GM12892 (cell line): ENCODE results near the gene KCNIP1.

Experiments
- POLR2A ChIP-seq: IDR thresholded peaks from 2 replicates; pipeline ENCODE4 v1.6.1; 2011; ENCODE audit warnings: low read depth, low read length, control low read depth
- POLR2AphosphoS5 ChIP-seq: IDR thresholded peaks from 2 replicates; pipeline ENCODE4 v1.6.1; 2011; ENCODE audit warnings: low read depth, low read length, control low read depth
- TAF1 ChIP-seq: IDR thresholded peaks from 2 replicates; pipeline ENCODE4 v1.6.1; 2011; ENCODE audit warnings: low read depth, mild to moderate bottlenecking, control low read depth, low read length, borderline replicate concordance

DNA sequence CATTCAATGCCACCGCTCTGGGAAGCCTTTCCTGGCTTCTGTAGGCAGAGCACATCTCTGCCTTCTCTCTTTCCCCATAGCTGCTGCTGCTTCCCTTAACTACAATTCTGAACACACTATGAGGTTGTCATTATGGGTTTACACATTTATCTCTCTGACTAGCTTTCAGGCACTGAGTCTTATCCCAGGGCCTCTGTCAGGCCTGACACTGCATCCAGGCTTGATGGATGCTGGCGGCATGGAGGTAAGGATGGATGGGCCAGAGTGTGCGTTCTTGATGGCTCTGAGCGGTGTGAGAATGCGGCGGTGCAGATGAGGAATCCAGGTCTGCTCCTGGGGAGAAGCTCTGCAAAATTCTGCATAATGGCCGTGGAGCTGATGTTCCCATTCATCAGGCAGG is 6.3 kb downstream of the KCNIP1 start:
- TF ChIP-seq POLR2AphosphoS5, result no peak
- no peak for TF ChIP-seq POLR2A
- TF ChIP-seq TAF1, result no peak
